RKO (cell line): Measurements from ENCODE around the gene MRPL14.

Source experiments
- DNase-seq: peaks from one replicate; pipeline ENCODE4 v3.0.0-alpha.2; 2016; ENCODE audit warnings: low spot score

MRPL14 gene

DNA sequence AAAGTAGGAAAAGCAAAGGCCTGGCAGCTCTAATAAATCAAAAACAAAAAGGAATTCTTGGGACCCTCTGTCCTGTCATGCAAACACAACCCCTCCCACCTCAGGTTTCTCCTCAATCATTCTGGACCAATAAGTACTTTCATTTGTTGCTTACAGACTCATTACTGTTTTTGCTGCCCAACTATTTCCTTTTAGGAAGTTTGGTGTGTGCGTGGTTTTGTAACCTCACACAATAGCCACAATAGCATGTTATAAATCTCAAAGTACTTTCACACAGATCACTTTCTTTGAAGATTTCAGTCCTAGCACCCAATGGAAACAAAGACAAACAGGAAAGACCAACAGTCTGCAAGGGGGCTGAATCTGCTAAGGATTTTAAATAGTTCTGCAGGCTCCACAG is 4.5 kb downstream of the MRPL14 start:
- no peak for DNase-seq

DNA sequence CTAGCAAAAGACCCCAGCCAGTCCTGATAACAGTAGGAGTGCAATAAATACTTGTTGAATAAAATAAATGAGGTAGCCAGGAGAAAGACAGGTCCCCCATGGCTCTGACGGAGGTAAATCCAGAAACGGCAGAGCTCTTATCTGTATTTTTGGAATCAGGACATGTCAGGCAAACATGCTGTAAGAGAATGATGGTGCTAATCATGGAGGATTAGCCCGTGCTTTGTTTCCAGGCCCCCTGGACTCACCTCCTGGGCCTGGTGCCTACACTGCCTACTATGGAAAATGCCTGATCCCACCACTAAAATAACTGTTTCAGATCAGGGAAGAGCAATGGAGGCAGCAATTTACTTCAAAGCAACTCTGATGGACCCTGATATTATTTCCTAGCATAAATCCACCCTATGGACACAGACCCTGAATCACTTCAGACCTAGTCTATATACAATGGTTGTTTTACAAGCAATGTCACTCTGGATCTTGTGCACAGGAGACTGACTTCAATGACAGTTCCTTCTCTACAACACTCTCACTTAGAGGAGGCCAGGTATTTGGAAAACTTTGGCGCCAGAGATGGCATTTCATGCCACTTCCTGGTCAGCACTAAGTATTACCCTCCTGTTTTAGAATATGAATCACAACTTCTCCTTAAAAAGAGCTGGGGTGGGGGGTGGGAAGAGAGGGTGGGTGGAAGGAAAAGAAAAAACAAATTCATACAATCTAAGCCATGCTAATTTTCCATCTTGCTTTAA is 6.4 kb downstream of the MRPL14 start:
- DNase-seq = no peak

DNA sequence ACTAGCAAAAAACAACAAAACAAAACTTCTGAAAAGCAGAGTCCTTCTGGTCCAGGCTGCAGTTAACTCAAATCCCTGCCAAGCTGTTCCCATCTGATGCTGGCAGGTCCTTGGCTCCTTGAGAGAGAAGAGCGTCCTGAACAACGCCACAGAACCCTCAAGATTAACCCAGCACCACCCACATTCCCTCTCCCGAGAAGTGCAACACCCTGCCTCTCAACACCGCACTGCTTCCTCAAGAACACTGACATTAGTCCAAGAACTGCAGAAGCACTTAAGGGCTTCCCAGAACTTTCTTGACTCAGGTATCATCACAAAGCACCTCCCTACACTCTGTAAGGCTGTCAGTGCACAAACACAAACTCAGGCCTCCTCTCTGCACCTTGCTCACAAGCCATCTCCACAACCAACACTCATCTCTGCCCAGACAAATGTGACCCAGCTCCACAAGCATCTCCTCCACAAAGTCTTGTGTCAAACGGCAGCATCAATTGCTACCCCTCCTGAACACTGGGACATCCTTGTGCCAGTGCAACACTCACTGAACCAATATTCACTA is 7.5 kb downstream of the MRPL14 start:
- no peak for DNase-seq

DNA sequence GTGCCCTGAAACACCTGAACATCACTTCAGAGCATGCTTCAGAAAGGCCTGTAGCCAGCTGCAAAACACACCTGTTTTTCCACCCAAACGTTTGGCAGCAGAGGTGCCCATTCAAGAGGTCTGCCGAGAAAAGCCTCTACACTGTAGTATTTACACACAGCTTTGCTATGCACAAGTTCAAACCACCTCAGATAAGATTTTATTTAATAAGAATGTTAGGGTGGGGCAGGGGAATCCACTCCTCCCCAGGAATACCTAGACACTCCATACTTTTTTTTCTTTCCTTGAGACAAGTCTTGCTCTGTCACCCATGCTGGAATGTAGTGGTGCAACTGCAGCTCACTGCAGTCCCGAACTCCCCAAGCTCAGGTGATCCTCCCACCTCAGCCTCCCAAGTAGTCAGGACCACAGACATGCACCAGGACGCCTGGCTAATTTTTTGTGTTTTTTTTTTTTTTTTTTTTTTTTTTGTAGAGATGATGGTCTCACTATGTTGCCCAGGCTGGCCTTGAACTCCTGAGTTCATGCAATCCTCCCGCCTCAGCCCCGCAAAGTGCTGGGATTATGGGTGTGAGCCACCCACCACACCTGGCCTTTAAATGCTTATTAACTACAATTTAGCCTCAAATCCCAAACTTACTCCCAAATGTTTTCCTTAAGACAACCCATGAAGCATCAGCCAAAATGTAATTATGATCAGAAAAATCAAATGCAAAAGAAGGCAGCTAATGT is 9.7 kb downstream of the MRPL14 start:
- no peak for DNase-seq

DNA sequence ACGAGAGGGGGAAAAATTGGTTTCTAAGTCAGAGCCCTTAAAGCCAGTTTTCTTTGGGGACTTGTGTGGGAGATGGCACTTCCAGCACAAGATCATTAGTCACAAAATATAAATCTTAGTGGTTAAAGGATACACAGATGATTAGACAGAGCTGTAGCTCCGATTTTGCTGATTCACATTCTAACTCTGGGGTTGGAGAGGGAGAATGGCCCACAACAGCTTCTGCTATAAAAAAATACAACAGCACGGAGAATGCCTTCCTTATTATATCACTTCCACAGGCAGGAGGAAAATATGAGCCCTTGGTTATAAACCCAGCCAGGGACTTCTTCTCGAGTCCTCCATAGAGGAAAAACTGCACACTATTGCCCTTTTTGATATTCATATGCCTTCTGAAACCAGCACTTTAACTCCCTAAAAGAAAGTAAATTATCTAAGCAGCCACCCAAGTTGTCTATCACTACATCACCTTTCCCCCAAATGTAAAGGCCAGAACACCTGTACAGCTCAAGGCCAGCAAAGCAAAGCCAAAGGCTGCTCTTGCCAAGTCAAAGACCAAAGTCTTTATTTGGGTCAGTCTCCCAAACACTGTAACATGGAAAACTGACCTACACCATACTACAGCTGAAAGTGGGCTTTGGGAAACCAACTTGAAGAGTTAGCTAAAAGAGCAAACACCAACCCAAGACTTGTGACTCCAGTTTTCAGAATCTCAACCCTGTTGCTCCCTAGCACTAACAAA is 10.4 kb downstream of the MRPL14 start:
- no peak for DNase-seq

DNA sequence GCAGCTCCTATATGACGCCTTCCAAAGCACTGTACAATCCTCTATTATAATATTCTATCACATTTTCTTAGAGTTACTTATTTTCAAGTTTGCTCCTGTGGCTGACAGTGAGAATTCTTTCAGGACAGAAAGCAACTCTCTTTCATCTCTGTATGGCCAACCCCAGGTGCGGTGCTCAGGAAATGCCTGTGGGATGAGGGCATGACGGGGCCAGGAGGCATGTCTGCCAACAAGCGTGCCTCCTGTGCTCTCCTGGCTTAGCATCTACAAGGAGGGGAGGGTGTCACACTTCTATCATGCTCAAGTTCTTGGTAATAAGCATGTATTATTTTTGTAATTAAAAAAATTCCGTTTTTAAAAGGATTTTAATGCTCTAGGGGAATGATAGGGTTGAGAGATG is 11.4 kb downstream of the MRPL14 start:
- no peak for DNase-seq

DNA sequence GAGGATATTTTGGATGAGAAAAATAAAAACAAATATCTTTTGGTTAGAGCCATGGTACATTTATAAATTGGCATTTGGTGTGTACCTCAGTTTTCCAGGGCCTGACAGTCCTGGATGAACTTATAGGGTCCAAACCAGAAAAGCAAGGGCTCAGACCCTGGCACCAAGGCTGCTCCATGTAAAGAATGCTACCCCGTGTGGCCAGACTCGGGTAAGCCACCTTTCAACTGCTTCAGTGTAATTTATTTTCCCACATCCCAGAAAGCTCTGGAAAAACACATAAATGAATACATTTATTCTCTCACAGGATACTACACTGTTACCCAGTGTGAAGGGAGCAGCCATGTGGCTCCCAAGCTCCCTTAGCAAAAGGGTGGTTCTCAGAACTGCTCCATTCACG is 13.8 kb downstream of the MRPL14 start:
- no peak for DNase-seq

DNA sequence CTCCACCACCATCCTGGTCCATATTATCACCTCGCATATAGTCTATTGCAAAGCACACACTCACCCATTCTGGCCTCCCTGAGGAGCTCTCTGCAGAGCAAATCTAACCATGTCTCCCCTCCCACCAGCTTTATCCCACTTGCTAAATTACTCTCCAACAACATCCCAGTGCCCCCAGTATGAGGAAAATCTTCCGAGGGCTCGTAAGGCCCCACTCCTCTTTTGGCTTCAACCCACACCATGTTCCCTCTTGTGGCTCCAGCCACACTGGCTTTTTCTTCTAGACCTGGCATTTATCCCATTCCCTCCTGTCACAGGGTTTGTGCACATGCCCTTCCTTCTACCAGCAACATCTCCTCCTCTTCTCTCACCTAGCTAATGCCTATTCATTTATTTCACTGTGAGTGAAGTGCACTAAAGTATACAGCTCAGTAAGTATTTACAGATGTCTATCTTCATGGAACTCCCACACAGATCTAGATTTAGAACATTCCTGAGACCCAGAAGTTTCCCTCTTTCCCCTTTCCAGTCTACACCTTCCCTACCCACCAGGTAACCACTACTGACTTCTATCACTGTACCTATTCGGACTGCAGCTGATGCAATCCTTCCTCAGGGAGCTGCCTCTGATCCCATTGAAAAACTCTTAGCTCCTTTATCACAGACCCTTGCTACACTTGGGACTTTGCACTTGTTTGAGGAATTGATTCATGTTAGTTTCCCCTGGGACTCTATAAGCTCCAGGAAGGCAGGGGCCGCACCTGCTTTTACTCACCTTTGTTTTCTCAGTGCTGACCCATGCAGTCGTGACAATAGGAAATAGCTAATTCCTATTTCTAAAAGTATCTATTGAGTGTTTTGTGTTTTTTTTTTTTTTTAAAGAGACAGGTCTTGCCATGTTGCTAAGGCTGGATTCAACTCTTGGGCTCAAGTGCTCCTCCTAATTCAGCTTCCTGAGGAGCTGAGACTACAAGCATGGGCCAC is 15.5 kb downstream of the MRPL14 start:
- DNase-seq = no peak

DNA sequence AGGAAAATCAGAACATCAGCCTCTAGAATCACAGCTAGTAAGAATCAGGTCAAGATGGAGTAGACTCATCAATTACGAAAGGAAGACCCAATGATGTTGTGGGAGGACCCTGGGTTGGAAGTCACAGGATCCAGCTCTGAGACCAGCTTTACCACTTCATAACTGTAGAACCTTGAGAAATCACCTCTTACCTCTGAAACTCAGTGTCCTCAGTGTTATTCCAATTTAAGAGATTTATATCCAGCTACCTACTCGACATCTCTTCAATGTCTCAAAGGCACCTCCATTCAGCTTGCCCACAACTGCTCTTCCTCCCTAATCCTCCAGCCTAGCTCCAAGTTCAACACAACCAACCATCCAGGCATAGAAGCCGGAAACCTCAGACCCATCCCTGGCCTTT is 16.3 kb downstream of the MRPL14 start:
- DNase-seq = no peak

DNA sequence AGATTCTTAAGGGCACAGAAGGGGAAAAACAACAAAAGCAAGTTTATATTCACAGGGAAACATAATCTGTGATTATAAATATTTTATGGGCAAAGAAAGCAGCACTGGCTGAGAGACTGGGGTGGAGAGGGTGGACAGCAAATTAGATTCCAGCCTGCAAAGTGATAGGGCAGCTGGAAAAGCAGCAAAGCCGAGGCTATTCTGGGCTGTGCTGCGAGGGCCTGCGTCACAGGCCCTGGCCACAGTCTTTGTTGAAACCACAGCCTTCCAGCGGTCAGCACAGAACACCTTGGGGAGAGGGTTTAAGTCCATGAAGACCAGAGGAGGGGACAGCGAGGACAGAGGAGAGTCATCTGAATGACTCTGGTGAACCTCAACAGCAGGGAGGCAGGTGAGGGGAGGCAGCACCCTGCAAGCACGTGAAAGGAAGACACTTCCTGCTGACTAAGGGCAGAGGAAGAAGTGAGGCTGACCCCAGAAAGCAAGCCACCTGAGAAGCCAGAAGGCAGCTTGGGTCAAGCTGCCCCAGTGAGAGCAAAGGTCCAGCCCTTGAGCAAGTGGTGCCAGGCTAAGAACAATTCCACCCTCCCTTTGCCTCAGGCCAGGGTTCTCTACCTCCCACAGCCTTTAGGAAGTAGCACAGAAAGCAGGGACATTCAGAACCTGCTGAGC is 17.1 kb downstream of the MRPL14 start:
- no peak for DNase-seq

DNA sequence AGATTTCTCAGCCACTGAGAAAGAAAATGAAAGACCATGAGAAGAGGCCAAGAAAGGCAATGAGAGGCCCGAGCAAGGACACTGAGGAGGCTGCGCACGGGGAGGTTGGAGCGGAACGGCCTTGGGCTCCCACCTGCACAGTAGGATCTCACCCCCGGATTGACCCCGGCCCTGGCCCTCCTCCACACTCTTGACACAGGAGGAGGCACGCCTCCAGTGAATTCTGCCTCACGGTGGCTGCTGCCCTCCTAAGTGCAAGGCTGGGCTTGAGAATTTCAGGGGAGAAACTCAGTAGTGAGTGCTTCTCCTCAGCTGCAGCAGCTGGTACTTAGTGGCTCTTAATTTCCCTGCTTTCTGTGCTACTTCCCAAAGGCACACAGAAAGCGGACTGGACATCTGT is 18.0 kb downstream of the MRPL14 start:
- no peak for DNase-seq

DNA sequence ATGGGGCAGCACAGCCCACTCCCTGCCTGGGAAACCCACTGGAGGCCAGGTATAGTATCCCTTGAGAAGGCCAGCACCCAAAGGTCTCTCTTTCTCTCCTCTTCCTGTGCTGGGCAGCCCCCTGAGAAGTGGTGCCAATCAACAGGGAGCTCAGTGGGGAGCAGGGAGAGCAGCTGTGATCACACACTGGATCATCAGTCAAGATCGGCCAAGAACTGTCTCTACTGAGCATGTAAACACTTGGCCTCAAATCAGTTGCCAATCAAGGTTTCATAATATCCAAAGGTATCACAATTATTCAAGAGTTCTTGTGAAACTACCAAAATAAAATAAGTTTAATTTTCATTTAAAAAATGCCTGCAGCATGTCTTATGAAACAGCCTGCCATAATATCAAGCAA is 18.8 kb downstream of the MRPL14 start:
- DNase-seq = no peak

DNA sequence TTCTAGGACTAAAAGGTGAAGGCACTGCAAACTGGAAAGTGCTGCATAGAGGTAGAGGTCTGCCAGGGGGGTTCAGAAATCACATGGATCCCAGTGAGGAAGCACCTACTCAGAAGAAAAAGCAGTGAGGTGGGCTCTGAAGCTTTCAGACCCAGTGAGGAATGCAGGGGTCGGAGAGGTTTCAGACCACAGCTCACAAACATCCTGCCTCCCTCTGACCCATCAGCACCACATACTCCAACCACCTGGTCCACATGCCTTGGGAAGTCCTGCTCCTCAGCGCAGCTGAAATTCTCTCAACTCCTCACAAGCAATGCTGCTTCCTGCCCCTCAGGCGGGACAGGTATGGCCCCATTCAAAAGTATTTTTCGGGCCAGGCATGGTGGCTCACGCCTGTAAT is 20.2 kb downstream of the MRPL14 start:
- no peak for DNase-seq

DNA sequence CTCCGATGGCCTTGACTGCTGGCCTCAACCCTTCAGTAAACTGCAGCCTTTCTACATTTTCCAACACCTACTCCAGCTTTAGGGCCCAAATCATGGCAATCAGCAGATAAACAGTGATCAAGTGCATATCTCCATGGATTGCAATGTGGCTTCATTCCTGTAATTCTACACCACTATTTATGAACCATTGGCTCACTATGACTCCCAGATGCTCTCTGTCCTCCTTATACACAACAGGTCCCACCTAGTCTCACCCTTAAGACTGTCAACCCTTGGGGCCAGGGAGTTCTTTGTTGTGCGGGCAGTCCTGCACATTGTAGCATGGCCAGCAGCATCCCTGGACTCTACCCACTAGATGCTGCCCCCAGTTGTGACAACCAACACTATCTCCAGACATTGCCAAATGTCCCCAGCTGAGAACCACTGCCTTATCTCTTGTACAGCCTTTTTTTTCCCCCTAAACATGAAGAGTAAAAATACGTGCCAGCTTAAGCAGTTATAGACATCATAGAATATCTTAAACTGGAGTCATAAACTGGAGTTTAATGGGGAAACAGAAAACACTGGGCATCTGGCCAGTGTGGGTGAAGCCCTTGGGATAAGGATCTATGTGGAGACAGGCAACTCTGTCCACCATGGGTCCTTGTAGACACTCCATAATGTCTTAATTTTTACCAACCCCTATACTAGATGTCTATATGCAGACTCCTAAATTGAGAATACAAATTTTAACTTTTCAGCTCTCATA is 21.1 kb downstream of the MRPL14 start:
- no peak for DNase-seq

DNA sequence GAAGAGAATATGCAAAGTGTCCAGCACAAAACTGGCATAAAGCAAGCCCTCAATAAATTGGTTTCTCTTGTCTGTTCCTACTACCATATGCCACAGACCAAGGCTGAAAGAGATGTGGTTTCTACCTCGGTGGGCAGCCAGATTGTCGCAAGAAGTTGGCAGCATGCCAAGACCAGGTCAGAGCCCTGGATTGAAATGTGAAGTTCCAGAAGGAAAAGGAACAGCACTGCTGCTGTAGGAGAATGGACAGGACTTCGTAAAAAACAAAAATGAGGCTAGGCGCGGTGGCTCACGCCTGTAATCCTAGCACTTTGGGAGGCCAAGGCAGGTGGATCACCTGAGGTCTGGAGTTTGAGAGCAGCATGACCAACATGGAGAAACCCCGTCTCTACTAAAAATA is 22.1 kb downstream of the MRPL14 start:
- no peak for DNase-seq

DNA sequence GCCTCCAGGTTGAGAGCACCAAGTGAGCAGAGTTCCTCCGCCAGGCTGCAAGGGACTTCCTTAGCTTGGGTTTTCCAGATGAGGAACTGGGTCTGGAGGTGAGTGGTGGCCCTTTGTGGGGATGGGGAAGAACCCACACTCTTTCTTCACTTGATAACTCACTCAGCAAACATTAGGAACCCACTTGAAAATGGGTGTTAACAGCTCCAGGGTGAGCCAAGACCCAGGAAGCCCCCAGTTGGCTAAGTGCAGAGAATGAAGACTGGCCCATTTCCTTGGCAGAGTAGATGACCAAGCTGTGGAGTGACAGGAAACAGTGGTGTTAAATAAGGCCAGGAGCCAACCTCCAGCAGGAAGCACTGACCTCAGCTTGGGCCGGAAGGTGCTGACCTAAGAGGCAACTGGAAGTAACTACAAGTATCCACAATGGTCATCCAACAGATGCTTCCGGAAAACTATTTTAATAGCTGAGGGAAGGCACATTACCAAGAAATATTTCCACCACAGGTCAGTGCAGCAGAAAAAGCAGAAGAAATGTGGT is 22.7 kb downstream of the MRPL14 start:
- DNase-seq = no peak

DNA sequence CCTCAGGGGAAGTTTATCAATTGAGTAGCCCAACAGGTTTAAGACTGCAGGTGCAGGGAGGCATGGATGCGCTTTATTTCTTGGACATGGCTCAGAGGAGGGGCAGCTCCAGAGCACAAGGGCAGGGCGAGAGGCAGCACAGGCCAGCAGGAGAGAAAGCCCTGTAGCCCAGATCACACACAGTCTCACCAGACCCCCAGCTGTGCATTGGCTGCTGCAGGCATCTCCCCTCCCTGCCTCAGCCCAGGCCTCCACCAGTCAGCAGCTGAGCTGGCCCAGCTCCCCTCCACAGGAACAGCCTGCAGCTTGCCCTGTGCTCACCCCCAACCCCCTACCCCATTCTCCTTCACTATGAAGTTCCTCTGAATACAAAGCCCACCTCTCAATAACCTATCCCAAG is 24.7 kb downstream of the MRPL14 start:
- no peak for DNase-seq

DNA sequence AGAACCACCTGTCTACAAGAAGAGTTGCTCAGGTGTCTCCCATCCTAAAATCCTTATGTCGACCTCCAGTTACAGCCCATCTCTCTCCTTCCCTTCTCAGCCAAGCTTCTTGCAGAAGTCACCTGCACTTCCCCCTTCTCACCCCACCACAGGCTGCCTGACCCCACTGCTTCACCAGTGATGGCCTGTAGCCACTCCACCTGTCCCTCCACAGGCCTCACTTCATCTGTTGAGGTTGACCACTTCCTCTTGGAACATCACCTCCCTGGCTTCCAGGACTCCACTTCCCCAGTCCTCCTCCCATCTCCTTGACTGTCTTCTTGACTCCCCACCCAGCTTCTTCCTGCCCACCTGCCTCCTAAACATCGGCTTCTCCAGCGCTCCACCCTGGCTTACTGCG is 25.4 kb downstream of the MRPL14 start:
- DNase-seq = no peak

DNA sequence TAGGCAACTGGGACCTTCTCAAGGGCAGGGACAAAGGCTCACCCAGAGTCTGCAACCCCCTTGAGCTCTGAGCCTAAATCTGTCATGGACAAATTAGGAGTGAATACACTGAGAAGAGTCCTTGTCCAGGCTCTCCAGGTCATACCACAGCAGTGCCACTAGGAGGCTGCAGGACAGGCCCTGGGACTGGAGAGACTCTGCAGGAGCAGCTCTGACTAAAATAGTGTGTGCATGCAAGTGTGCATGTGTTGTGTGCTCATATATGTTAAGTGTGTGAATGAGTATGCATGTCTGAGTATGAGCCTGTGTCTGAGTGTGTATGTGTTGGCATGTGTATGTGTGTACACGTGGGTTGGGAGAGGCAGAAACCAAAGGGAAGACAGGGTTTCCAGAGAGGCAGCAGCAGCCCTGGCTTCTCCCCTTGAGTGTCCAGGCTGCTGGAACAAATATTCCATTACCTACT is 27.1 kb downstream of the MRPL14 start:
- peak; percentile 61 for DNase-seq

DNA sequence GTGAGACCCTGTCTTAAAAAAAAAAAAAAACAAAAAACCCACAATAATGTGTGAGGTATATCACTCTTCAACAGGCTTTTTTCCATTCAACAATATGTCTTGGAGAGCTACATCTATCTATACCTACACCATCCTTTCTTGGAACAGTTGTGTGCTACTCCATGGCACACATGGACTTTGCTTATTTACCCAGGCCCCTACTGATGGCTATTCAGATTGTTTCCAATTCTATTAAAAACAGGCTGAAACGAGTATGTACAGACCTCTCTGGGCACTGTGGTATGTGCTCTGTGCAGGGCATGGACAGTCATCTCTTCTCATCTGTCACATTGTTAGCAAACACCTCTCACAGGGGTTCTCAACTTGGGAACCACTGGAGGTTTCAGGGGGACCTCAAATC is 28.1 kb downstream of the MRPL14 start:
- DNase-seq = no peak
